Measurements from ENCODE around the gene ACOT8. TPM values are rescaled to one million over a fixed set of nuclear protein-coding genes. Genes with fewer than 3 reads are reported as not detected.

The ACOT8 gene
- total and polyA plus RNA-seq, 10 donors = 19.4 to 37.4 (median 28.9) TPM

GRCh38 chr20:45823949-45824835 lies 33.0 kb downstream of the ACOT8 start:
- intact Hi-C loops (cut with DNase I; ENCODE audit: low total_unique reads) = no loop called here
- peak; percentile 85 for DNase-seq
- TF ChIP-seq CTCF (IDR thresholded peaks at IDR 0.05 in 8 of 11, conservative IDR thresholded peaks at IDR 0.05 in 3 of 11) (peak in 9 of 11 experiments; percentile 24 to 60 (median 49)), POLR2AphosphoS5 (IDR thresholded peaks at IDR 0.05) (peak in 2 of 3 donors; percentile 61 to 71), POLR2A (IDR thresholded peaks at IDR 0.05) (no peak)
- peaks cover 0 to 30% (median 19%) of the 10 kb centered on the region in 6 donors for H3K4me1 ChIP-seq
- H3K4me3 ChIP-seq = peak overlapping the region in 7 of 8 donors; percentile 13 to 64 (median 21)
- H3K9me3 ChIP-seq = no peaks in the 10 kb centered on the region
- H3K27ac ChIP-seq = peak overlapping the region in 1 of 8 donors; percentile 12
- 17 to 25% (median 20%) methylated on average over 49 to 57 of the region's 57 CpGs for WGBS, 5 donors
- peaks cover 0 to 37% (median 22%) of the 10 kb centered on the region in 7 donors for H3K27me3 ChIP-seq (replicated peaks in 1 of 7)
- no peaks in the 10 kb centered on the region for H3K36me3 ChIP-seq

GRCh38 chr20:45822857-45823256 lies 34.3 kb downstream of the ACOT8 start:
- Histone ChIP-seq H3K9me3 (no peaks in the 10 kb centered on the region), H3K36me3 (no peaks in the 10 kb centered on the region), H3K4me3 (peak overlapping the region in 1 of 8 donors; percentile 64), H3K4me1 (peaks cover 0 to 26% (median 19%) of the 10 kb centered on the region in 6 donors), H3K27ac (no peak overlapping the region), H3K27me3 (replicated peaks in 1 of 7) (peaks cover 0 to 37% (median 22%) of the 10 kb centered on the region in 7 donors)
- intact Hi-C loops (cut with DNase I; ENCODE audit: low total_unique reads) = no loop called here
- TF ChIP-seq POLR2A (IDR thresholded peaks at IDR 0.05) (no peak), POLR2AphosphoS5 (IDR thresholded peaks at IDR 0.05) (no peak)
- DNase-seq = no peak
- WGBS, 5 donors = 6 to 26% (median 11%) methylated on average over 6 to 24 of the region's 24 CpGs

- TF ChIP-seq POLR2AphosphoS5 (IDR thresholded peaks at IDR 0.05) (no peak), CTCF (IDR thresholded peaks at IDR 0.05 in 8 of 11, conservative IDR thresholded peaks at IDR 0.05 in 3 of 11) (no peak), POLR2A (IDR thresholded peaks at IDR 0.05) (no peak)
- no peak for DNase-seq
- Histone ChIP-seq H3K27ac (no peak overlapping the region), H3K4me1 (peaks cover 0 to 26% (median 19%) of the 10 kb centered on the region in 6 donors), H3K9me3 (no peaks in the 10 kb centered on the region), H3K4me3 (no peak overlapping the region), H3K36me3 (peaks cover 0 to 8% (median 0%) of the 10 kb centered on the region in 6 donors), H3K27me3 (replicated peaks in 1 of 7) (peaks cover 0 to 37% (median 22%) of the 10 kb centered on the region in 7 donors)
- intact Hi-C loops (cut with DNase I; ENCODE audit: low total_unique reads) = no loop called here
- 78 to 90% (median 82%) methylated on average over 2 of the region's 2 CpGs for WGBS, 5 donors
Measured at GRCh38 chr20:45821947-45822346, 35.2 kb downstream of the ACOT8 start.

GRCh38 chr20:45819466-45819865 lies 37.7 kb downstream of the ACOT8 start:
- H3K4me3 ChIP-seq = no peak overlapping the region
- intact Hi-C loops (cut with DNase I; ENCODE audit: low total_unique reads) = loop anchor here (10.0 kb wide), 1 partner anchor 145 kb away; no protein-coding TSS in a partner anchor
- peaks cover 0 to 35% (median 22%) of the 10 kb centered on the region in 7 donors for H3K27me3 ChIP-seq (replicated peaks in 1 of 7)
- whole genome bisulfite sequencing, 5 donors = 93 to 100% (median 96%) methylated on average over 4 of the region's 4 CpGs
- no peak overlapping the region for H3K27ac ChIP-seq
- no peak for DNase-seq
- TF ChIP-seq CTCF (IDR thresholded peaks at IDR 0.05 in 8 of 11, conservative IDR thresholded peaks at IDR 0.05 in 3 of 11) = no peak
- TF ChIP-seq POLR2A (IDR thresholded peaks at IDR 0.05) = no peak
- H3K9me3 ChIP-seq = no peaks in the 10 kb centered on the region
- peaks cover 0 to 23% (median 17%) of the 10 kb centered on the region in 6 donors for H3K4me1 ChIP-seq
- H3K36me3 ChIP-seq = peaks cover 0 to 29% (median 0%) of the 10 kb centered on the region in 6 donors

Measured in spleen (tissue), 11 donors.